IMR-90 (cell line): ENCODE measurements around the gene CXCL17. TPM values are rescaled to one million over a fixed set of nuclear protein-coding genes. Genes with fewer than 3 reads are reported as not detected.

ENCODE experiments used
- ATAC-seq: fragments of 200-7000 bp; cut with Tn5 transposase; 2 replicates; pipeline ENCODE4 v1.9.1; 2020; ENCODE audit warnings: low read depth, mild to moderate bottlenecking, moderate library complexity
- BruUV-seq: library from RNA; stranded (reverse); fragments of 400-500 nt; replicated peaks from 2 replicates; lab custom pipeline; 2021; lab: Mats Ljungman, UMichigan
- CTCF ChIA-PET: fragments of 300-600 bp; formaldehyde crosslinking; extraction: SDS; loops from one replicate; lab custom pipeline; 2021; ENCODE audit warnings: antibody characterized with exemption; lab: Yijun Ruan, JAX
- POLR2A ChIA-PET: fragments of 300-600 bp; sonication (Branson Sonifier 250); formaldehyde crosslinking; loops from one replicate; lab custom pipeline; 2022; ENCODE audit warnings: antibody characterized with exemption; ENCODE audit not compliant: unreplicated experiment; lab: Charles Lee
- DNase-seq: peaks from one replicate; pipeline ENCODE4 v3.0.0; 2013
- H2AFZ ChIP-seq: replicated peaks from 2 replicates; pipeline ENCODE3; 2013; ENCODE audit warnings: low read length, mild to moderate bottlenecking; ENCODE audit not compliant: poor library complexity
- H2AK5ac ChIP-seq: 2 replicates; pipeline ENCODE4 v1.6.1; 2013; ENCODE audit warnings: low read depth, low read length, inconsistent platforms
- H2AK9ac ChIP-seq: replicated peaks from 2 replicates; pipeline ENCODE3; 2013; ENCODE audit warnings: mild to moderate bottlenecking, low read depth, low read length, moderate library complexity; ENCODE audit not compliant: poor library complexity
- H2BK120ac ChIP-seq: 2 replicates; pipeline ENCODE4 v1.6.1; 2013; ENCODE audit warnings: low read depth, low read length, inconsistent platforms
- H2BK15ac ChIP-seq: 3 replicates; pipeline ENCODE4 v1.6.1; 2013; ENCODE audit warnings: low read depth, low read length, inconsistent platforms
- H2BK20ac ChIP-seq: 2 replicates; pipeline ENCODE4 v1.6.1; 2013; ENCODE audit warnings: low read depth, mild to moderate bottlenecking, inconsistent platforms, low read length, moderate library complexity
- H2BK5ac ChIP-seq: 2 replicates; pipeline ENCODE4 v1.6.1; 2013; ENCODE audit warnings: mild to moderate bottlenecking, low read depth, low read length, inconsistent platforms; ENCODE audit not compliant: poor library complexity, severe bottlenecking
- H3K14ac ChIP-seq: replicated peaks from 2 replicates; pipeline ENCODE4 v1.6.1; 2013; ENCODE audit warnings: low read depth, low read length, inconsistent platforms
- H3K18ac ChIP-seq: 2 replicates; pipeline ENCODE4 v1.6.1; 2013; ENCODE audit warnings: low read depth, low read length, control low read depth
- H3K23ac ChIP-seq: 2 replicates; pipeline ENCODE4 v1.6.1; 2013; ENCODE audit warnings: low read depth, low read length, inconsistent platforms
- H3K27ac ChIP-seq: 2 replicates; pipeline ENCODE4 v1.5.1; 2013; ENCODE audit warnings: mild to moderate bottlenecking, control low read depth, low read length; ENCODE audit not compliant: insufficient read depth
- H3K27me3 ChIP-seq: 2 replicates; pipeline ENCODE4 v1.6.1; 2013; ENCODE audit warnings: low read length; ENCODE audit not compliant: control insufficient read depth, insufficient read depth
- H3K36me3 ChIP-seq: 2 replicates; pipeline ENCODE4 v1.6.1; 2013; ENCODE audit warnings: low read length, mixed read lengths; ENCODE audit not compliant: control insufficient read depth, insufficient read depth
- H3K4ac ChIP-seq: 2 replicates; pipeline ENCODE4 v1.6.1; 2013; ENCODE audit warnings: low read depth, low read length, inconsistent platforms
- H3K4me1 ChIP-seq: 2 replicates; pipeline ENCODE4 v1.6.1; 2013; ENCODE audit warnings: low read length, mixed read lengths; ENCODE audit not compliant: control insufficient read depth, insufficient read depth
- H3K4me2 ChIP-seq: 2 replicates; pipeline ENCODE4 v1.6.1; 2013; ENCODE audit warnings: low read depth, mild to moderate bottlenecking, control low read depth, low read length, moderate library complexity
- H3K4me3 ChIP-seq: 2 replicates; pipeline ENCODE4 v1.5.1; 2013; ENCODE audit warnings: low read depth, mild to moderate bottlenecking, control low read depth, low read length, moderate library complexity; ENCODE audit not compliant: insufficient read depth
- H3K56ac ChIP-seq: 2 replicates; pipeline ENCODE4 v1.6.1; 2013; ENCODE audit warnings: low read length, inconsistent platforms; ENCODE audit not compliant: insufficient read depth; ENCODE audit errors: extremely low read depth
- H3K79me1 ChIP-seq, 2 experiments: 2 replicates each; pipeline ENCODE4 v1.6.1; 2013; ENCODE audit warnings: low read length in 2 of 2, inconsistent platforms in 1 of 2, low read depth in 1 of 2
- H3K9ac ChIP-seq: 2 replicates; pipeline ENCODE4 v1.6.1; 2013; ENCODE audit warnings: low read depth, low read length, control low read depth
- H3K9me1 ChIP-seq: 2 replicates; pipeline ENCODE4 v1.6.1; 2013; ENCODE audit warnings: low read length, inconsistent platforms; ENCODE audit not compliant: insufficient read depth
- H3K9me3 ChIP-seq: 2 replicates; pipeline ENCODE4 v1.6.1; 2013; ENCODE audit warnings: low read length; ENCODE audit not compliant: control insufficient read depth, insufficient read depth
- H4K20me1 ChIP-seq: 2 replicates; pipeline ENCODE4 v1.6.1; 2013; ENCODE audit warnings: low read length, inconsistent platforms; ENCODE audit not compliant: insufficient read depth
- H4K5ac ChIP-seq: 2 replicates; pipeline ENCODE4 v1.6.1; 2013; ENCODE audit warnings: mild to moderate bottlenecking, low read depth, low read length, control low read depth
- H4K8ac ChIP-seq, 2 experiments: 2 replicates each; pipeline ENCODE4 v1.6.1; 2013; ENCODE audit warnings: low read depth in 2 of 2, low read length in 2 of 2, control low read depth in 1 of 2, inconsistent platforms in 1 of 2
- H4K91ac ChIP-seq: 2 replicates; pipeline ENCODE4 v1.6.1; 2013; ENCODE audit warnings: low read depth, low read length, inconsistent platforms; ENCODE audit not compliant: insufficient read depth
- BHLHE40 ChIP-seq: fragments of 150-350 bp; IDR thresholded peaks from 2 replicates; pipeline ENCODE4 v1.6.1; 2016; ENCODE audit warnings: mild to moderate bottlenecking, low read depth, low read length
- CHD1 ChIP-seq: IDR thresholded peaks from 2 replicates; pipeline ENCODE4 v1.6.1; 2012; ENCODE audit warnings: low read depth, low read length, improper control_type of control experiment
- CTCF ChIP-seq: conservative IDR thresholded peaks from 2 replicates; pipeline ENCODE4 v1.5.1; 2012; ENCODE audit warnings: mild to moderate bottlenecking, low read depth, low read length, improper control_type of control experiment
- ELK1 ChIP-seq: fragments of 150-350 bp; IDR thresholded peaks from 2 replicates; pipeline ENCODE4 v1.6.1; 2016; ENCODE audit warnings: low read depth, mild to moderate bottlenecking, low read length, moderate library complexity, borderline replicate concordance
- FOS ChIP-seq: fragments of 150-350 bp; IDR thresholded peaks from 2 replicates; pipeline ENCODE4 v1.6.1; 2016; ENCODE audit warnings: low read depth, low read length
- MAFK ChIP-seq: IDR thresholded peaks from 2 replicates; pipeline ENCODE4 v1.6.1; 2012; ENCODE audit warnings: low read depth, low read length, improper control_type of control experiment
- MAZ ChIP-seq: IDR thresholded peaks from 2 replicates; pipeline ENCODE4 v1.6.1; 2012; ENCODE audit warnings: low read depth, mild to moderate bottlenecking, low read length, improper control_type of control experiment, moderate library complexity, borderline replicate concordance
- MXI1 ChIP-seq: IDR thresholded peaks from 2 replicates; pipeline ENCODE4 v1.6.1; 2012; ENCODE audit warnings: low read depth, mild to moderate bottlenecking, low read length, moderate library complexity, borderline replicate concordance
- NFE2L2 ChIP-seq: fragments of 150-350 bp; IDR thresholded peaks from 2 replicates; pipeline ENCODE4 v1.6.1; 2016; ENCODE audit warnings: low read depth, mild to moderate bottlenecking, low read length
- POLR2A ChIP-seq: IDR thresholded peaks from 2 replicates; pipeline ENCODE4 v1.6.1; 2012; ENCODE audit warnings: mild to moderate bottlenecking, low read depth, low read length
- RAD21 ChIP-seq: IDR thresholded peaks from 2 replicates; pipeline ENCODE4 v1.6.1; 2012; ENCODE audit warnings: low read length, improper control_type of control experiment
- RCOR1 ChIP-seq: IDR thresholded peaks from 2 replicates; pipeline ENCODE4 v1.6.1; 2012; ENCODE audit warnings: mild to moderate bottlenecking, low read length, improper control_type of control experiment; ENCODE audit not compliant: insufficient replicate concordance
- SMC3 ChIP-seq: fragments of 150-350 bp; IDR thresholded peaks from 2 replicates; pipeline ENCODE4 v1.6.1; 2016; ENCODE audit warnings: low read depth, mild to moderate bottlenecking, antibody characterized with exemption, low read length, moderate library complexity
- USF2 ChIP-seq: fragments of 150-350 bp; IDR thresholded peaks from 2 replicates; pipeline ENCODE4 v1.6.1; 2017; ENCODE audit warnings: mild to moderate bottlenecking, antibody characterized with exemption, low read length, low read depth
- WGBS, 2 experiments: methylation state at CpG; one replicate each; pipeline versions ENCODE4 v1.1.5 to v1.1.7; 2013; ENCODE audit warnings: missing lambda C conversion rate in 2 of 2; ENCODE audit not compliant: insufficient read length in 1 of 2; ENCODE audit errors: extremely low coverage in 2 of 2; 5-methylcytosine and 5-hydroxymethylcytosine counted together
- dilution Hi-C: fragments of 300-500 bp; cut with HindIII; formaldehyde crosslinking; loops from one replicate; pipeline ENCODE4 v1.14.3; 2018; ENCODE audit warnings: low sequenced_read_pairs; ENCODE audit not compliant: unreplicated experiment
- in situ Hi-C: fragments of 300-500 bp; cut with MboI; formaldehyde crosslinking; loops from 3 replicates; pipeline ENCODE4 v1.14.3; 2019; ENCODE audit warnings: low sequenced_read_pairs, inconsistent platforms, mixed read lengths
- intact Hi-C: fragments of 100-400 bp; cut with micrococcal nuclease; formaldehyde crosslinking; loops from 2 replicates; pipeline ENCODE4 v1.10.0; 2022
- polyA plus RNA-seq, 3 experiments: library from polyadenylated mRNA; depleted of rRNA; stranded (reverse); fragments of >200 nt; gene quantifications; 2 replicates each; pipeline ENCODE4 v1.2.3, GENCODE V29; 2012; ENCODE audit warnings: low replicate concordance in 1 of 3
- total RNA-seq: library from RNA; depleted of rRNA; stranded (reverse); fragments of >200 nt; gene quantifications from 2 replicates; pipeline ENCODE4 v1.2.3, GENCODE V29; 2012

CXCL17 gene
- total and polyA plus RNA-seq, 2 of the 4 experiments (the other 2 are of a cell fraction) = not detected

- Histone ChIP-seq H3K79me1 (no peaks in the 10 kb centered on the region), H3K4me3 (no peak within 1 kb of the TSS), H4K20me1 (no peaks in the 10 kb centered on the region; the same call in none of the 2 replicates), H3K9me1 (no peaks in the 10 kb centered on the region), H2BK20ac (no peak within 1 kb of the TSS), H2AFZ (no peak within 1 kb of the TSS), H3K9me3 (no peaks in the 10 kb centered on the region), H3K14ac (no peak within 1 kb of the TSS), H4K8ac (no peak within 1 kb of the TSS), H3K23ac (no peak within 1 kb of the TSS), H2BK15ac (no peak within 1 kb of the TSS), H3K4ac (no peak within 1 kb of the TSS), H2BK5ac (no peak within 1 kb of the TSS), H2AK9ac (no peak within 1 kb of the TSS), H3K9ac (no peak within 1 kb of the TSS), H3K4me2 (no peak within 1 kb of the TSS), H2BK120ac (no peak within 1 kb of the TSS), H3K4me1 (no peaks in the 10 kb centered on the region), H3K27me3 (peaks cover 34% of the 10 kb centered on the region), H2AK5ac (no peak within 1 kb of the TSS), H3K56ac (no peak within 1 kb of the TSS), H3K36me3 (no peaks in the 10 kb centered on the region), H3K18ac (no peak within 1 kb of the TSS), H3K27ac (no peak within 1 kb of the TSS), H4K91ac (no peak within 1 kb of the TSS), H4K5ac (no peak within 1 kb of the TSS)
- dilution Hi-C loops (no loop called here), intact Hi-C loops (no loop called here), in situ Hi-C loops (loop anchor here (10.0 kb wide), 1 partner anchor 275 kb away; no protein-coding TSS in a partner anchor)
- BruUV-seq = no TSS peak
- ATAC-seq (no peak), DNase-seq (no peak)
- CTCF ChIA-PET = no interaction called here
- 46% methylated on average over 6 of the region's 12 CpGs; no CpG with 5 or more reads in 1 of the 2 experiments for WGBS, 2 experiments
- POLR2A ChIA-PET = no interaction called here
- TF ChIP-seq RCOR1 (no peak), FOS (no peak), POLR2A (no peak), CTCF (no peak), ELK1 (no peak), USF2 (no peak), NFE2L2 (no peak), RAD21 (no peak), MXI1 (no peak), CHD1 (no peak), SMC3 (no peak), BHLHE40 (no peak), MAZ (no peak), MAFK (no peak)
These were observed 52.8 kb downstream of the CXCL17 start, which contains the start of gene CNFN for GRCh38 chr19:42389899-42390298. Gene CNFN (minus strand): TSS chr19:42390297. CDS start chr19:42389037, 1,260 bp downstream.
